Mesothelial cell of epicardium (in vitro differentiated cells): ENCODE results near the gene OGFOD3. TPM values are rescaled to one million over a fixed set of nuclear protein-coding genes. Genes with fewer than 3 reads are reported as not detected.

Experiments used
- DNase-seq, 2 experiments: peaks; one replicate each; pipeline ENCODE4 v3.0.0; 2021; ENCODE audit warnings: low spot score in 2 of 2; ENCODE audit not compliant: unreplicated experiment in 2 of 2
- H3K27ac Mint-ChIP-seq: 2 replicates; pipeline ENCODE4 v1.8.0; 2021; ENCODE audit warnings: mixed read lengths
- H3K27me3 Mint-ChIP-seq: 2 replicates; pipeline ENCODE4 v1.8.0; 2021; ENCODE audit warnings: low read depth, mixed read lengths
- H3K36me3 Mint-ChIP-seq: 2 replicates; pipeline ENCODE4 v1.8.0; 2021; ENCODE audit warnings: mixed read lengths
- H3K4me1 Mint-ChIP-seq: 2 replicates; pipeline ENCODE4 v1.8.0; 2021; ENCODE audit warnings: mixed read lengths
- H3K4me3 Mint-ChIP-seq: 2 replicates; pipeline ENCODE4 v1.8.0; 2021; ENCODE audit warnings: mild to moderate bottlenecking, moderate library complexity, mixed read lengths
- H3K9me3 Mint-ChIP-seq: 2 replicates; pipeline ENCODE4 v1.8.0; 2021; ENCODE audit warnings: mixed read lengths
- total RNA-seq: library from RNA; stranded (reverse); gene quantifications from 3 replicates; pipeline ENCODE4 v1.2.1, GENCODE V29; 2021
- TF ChIP-seq, protein P1 (sequence below): fragments of 200-600 bp; sonication (generic); IDR thresholded peaks from one replicate; pipeline ENCODE4 v1.5.0; 2021; ENCODE audit warnings: antibody characterized with exemption; ENCODE audit not compliant: unreplicated experiment

Gene OGFOD3, protein sequence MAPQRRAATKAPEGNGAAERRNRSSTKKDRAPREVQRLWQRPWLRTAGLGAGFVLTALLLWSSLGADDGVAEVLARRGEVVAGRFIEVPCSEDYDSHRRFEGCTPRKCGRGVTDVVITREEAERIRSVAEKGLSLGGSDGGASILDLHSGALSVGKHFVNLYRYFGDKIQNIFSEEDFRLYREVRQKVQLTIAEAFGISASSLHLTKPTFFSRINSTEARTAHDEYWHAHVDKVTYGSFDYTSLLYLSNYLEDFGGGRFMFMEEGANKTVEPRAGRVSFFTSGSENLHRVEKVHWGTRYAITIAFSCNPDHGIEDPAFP
- 36.6 to 40.3 TPM (median 39.3 TPM) in 3 replicates for total RNA-seq

DNA sequence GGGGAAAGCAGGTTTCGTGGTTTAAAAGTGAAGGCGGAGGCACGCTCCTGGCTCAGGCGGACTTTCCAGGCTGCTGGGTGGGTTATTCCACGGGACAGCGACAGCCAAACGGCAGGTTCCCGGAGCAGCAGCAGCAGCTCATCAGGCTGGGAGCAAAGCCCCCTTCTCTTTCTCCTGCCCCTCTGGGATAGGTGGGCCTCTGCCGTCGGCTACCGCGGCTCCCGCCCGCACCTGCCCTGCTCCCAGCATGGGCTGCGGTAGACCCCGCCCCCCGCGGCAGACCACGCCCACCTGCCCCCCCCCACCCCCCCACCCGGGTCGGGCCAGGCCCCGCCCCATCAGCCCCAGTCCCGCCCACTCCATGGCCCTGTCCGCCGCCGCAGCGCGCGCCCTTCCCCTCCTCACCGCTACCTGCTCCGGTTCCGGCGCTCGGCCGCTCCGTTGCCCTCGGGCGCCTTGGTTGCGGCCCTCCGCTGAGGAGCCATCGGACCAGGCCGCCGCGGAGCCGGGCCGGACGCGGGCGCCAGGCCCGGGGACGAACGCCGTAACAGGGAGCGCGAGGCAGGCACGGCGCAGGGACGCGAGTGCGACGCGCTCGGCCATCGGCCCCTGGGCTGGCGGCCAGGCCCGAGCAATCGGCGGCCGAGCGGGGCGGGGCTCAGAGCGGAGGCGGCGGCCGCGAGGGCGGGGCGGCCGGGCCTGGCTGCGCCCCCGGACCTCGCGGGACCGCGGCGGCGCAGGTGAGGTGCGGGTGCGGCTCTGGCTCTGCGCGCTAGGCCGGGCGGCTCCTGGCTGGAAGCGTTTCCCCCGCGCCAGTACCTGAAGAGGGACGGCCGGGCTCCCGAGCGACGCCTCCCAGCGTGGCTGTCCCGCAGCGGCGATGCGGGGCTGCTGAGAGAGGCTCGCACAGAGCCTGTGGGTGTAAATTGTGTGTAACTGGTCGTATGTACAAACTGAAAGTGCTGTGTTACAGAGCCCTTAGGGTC, at the start of gene OGFOD3, which contains the start of gene HEXD:
Gene OGFOD3, minus strand, starts transcription at position 586 of the 986 bp plus-strand sequence. Its CDS starts 101 bp downstream, at position 485.
Gene HEXD, plus strand, starts transcription at position 347 of the 986 bp plus-strand sequence. CDS start 1,453 bp downstream, outside the sequence.
- H3K36me3 Mint-ChIP-seq: peaks cover 34% of the 10 kb centered on the region
- peak within 1 kb of the TSS; percentile 78 for H3K4me3 Mint-ChIP-seq
- peak; percentile 80 to 88 for DNase-seq
- peak within 1 kb of the TSS; percentile 61 for H3K27ac Mint-ChIP-seq
- H3K27me3 Mint-ChIP-seq: no peaks in the 10 kb centered on the region
- peaks cover 17% of the 10 kb centered on the region for H3K4me1 Mint-ChIP-seq
- TF ChIP-seq, protein P1, sequence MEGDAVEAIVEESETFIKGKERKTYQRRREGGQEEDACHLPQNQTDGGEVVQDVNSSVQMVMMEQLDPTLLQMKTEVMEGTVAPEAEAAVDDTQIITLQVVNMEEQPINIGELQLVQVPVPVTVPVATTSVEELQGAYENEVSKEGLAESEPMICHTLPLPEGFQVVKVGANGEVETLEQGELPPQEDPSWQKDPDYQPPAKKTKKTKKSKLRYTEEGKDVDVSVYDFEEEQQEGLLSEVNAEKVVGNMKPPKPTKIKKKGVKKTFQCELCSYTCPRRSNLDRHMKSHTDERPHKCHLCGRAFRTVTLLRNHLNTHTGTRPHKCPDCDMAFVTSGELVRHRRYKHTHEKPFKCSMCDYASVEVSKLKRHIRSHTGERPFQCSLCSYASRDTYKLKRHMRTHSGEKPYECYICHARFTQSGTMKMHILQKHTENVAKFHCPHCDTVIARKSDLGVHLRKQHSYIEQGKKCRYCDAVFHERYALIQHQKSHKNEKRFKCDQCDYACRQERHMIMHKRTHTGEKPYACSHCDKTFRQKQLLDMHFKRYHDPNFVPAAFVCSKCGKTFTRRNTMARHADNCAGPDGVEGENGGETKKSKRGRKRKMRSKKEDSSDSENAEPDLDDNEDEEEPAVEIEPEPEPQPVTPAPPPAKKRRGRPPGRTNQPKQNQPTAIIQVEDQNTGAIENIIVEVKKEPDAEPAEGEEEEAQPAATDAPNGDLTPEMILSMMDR: no peak
- peaks cover 12% of the 10 kb centered on the region for H3K9me3 Mint-ChIP-seq

DNA sequence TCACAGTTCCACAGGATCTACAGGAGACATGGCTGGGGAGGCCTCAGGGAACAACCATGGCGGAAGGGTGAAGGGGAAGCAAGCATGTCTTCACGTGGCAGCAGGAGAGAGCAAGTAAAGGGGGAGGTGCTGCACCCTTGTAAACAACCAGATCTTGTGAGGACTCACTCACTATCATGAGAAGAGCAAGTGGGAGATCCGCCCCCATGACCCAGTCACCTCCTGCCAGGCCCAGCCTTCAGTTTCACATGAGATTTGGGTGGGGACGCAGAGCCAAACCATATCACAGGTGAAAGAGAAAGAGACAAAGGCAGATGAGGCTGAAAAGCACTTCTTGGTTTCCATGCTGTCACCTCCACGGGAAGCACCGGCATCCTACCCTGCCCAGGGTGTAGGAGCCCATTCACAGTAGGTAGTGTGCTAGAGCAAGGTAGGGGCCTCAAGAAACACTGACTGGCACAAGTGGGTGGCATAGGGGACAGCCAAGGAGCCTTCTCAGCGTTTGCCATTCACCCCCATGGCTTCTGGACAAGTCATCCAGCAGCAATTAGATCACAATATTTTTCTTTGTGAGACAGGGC, 46.7 kb upstream of the OGFOD3 start:
- DNase-seq: no peak
- peaks cover 2% of the 10 kb centered on the region for H3K9me3 Mint-ChIP-seq
- no peaks in the 10 kb centered on the region for H3K27me3 Mint-ChIP-seq
- TF ChIP-seq, protein P1: no peak
- no peaks in the 10 kb centered on the region for H3K4me1 Mint-ChIP-seq
- H3K4me3 Mint-ChIP-seq: no peak overlapping the region
- no peak overlapping the region for H3K27ac Mint-ChIP-seq
- peaks cover 43% of the 10 kb centered on the region for H3K36me3 Mint-ChIP-seq

DNA sequence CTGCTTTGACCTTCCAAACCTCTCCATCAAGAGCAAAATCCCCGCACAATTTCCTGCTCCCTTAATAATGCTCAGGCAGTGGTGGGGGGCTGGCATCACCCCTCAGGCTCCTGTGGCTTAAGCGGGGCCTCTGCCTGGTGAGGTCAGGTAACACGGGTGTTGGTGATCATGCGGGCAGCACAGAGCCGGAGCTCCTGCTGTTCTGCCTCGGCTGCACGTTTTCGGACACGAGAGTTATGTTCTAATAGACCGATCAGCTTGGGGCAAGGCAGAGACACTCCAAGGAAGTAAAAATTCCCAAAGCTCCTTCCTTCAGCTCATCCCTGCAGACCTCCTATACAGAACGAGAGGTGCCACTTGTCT, 46.2 kb upstream of the OGFOD3 start:
- H3K4me3 Mint-ChIP-seq: no peak overlapping the region
- TF ChIP-seq, protein P1: no peak

DNA sequence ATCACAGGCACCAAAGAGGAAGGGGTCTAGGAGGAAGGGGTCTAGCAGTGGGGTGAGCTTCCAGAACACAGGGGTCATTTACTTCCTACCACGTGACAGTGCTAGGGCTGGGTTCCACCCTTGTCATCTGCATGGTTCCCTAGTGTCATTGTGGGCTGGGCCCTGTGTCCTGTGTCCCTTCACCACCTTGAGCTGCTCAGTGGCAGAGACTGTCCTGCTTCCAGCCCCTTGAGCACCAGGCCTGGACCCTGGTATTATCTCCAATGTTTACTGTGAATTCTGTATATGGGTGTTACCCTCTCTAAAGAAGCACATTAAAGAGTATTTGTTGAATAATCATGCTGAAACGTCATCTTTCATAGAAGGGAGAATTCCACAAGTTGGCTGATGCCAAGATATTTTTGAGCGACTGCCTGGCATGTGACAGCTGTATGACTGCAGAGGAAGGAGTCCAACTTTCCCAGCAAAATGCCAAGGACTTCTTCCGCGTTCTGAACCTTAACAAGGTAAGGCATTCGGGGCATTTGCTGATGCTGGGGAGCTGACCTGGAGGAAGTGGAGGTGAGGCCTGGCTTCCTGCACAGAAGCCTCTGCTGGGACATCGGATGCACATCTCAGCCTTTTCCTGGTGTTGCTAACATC, 45.7 kb upstream of the OGFOD3 start:
- TF ChIP-seq, protein P1: no peak
- Mint-ChIP-seq H3K4me3 (no peak overlapping the region), H3K36me3 (peaks cover 39% of the 10 kb centered on the region), H3K27ac (no peak overlapping the region), H3K27me3 (no peaks in the 10 kb centered on the region), H3K9me3 (no peaks in the 10 kb centered on the region), H3K4me1 (peaks cover 4% of the 10 kb centered on the region)
- DNase-seq: no peak

More for the DNA sequence above, 46.2 kb upstream of the OGFOD3 start:
- H3K9me3 Mint-ChIP-seq: no peaks in the 10 kb centered on the region
- no peaks in the 10 kb centered on the region for H3K4me1 Mint-ChIP-seq
- H3K27me3 Mint-ChIP-seq: no peaks in the 10 kb centered on the region
- H3K36me3 Mint-ChIP-seq: peaks cover 43% of the 10 kb centered on the region
- no peak overlapping the region for H3K27ac Mint-ChIP-seq
- no peak for DNase-seq

DNA sequence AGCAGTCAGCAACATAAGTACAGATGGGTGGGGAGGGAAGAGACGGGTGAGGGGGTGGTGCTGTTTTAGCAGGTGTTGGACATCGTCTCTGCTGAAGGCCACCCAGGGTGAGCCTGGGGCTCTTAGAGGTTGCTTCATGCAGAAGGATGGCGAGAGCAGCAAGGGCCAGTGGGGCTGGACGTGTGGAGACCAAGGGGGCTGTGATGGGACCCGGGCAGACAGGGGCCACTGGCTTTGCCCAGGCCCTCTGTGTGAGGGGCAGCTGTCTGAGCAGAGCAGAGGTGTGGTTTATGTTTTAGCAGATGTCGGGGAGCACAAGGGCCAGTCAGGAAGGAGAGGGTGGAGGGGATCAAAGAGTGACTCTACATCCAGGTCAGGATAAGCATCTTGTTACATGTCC, 45.0 kb upstream of the OGFOD3 start:
- no peak overlapping the region for H3K4me3 Mint-ChIP-seq
- peaks cover 4% of the 10 kb centered on the region for H3K4me1 Mint-ChIP-seq
- TF ChIP-seq, protein P1: no peak
- H3K36me3 Mint-ChIP-seq: peaks cover 33% of the 10 kb centered on the region
- H3K9me3 Mint-ChIP-seq: no peaks in the 10 kb centered on the region
- no peak overlapping the region for H3K27ac Mint-ChIP-seq
- DNase-seq: no peak
- H3K27me3 Mint-ChIP-seq: no peaks in the 10 kb centered on the region
